IPS-18a (cell line): Measurements from ENCODE around the gene NINL.
A peak's percentile ranks its signal among the peaks of the same experiment; 100 is the strongest.
"Not testable (repeated sequence)": the region's sequence is repeated elsewhere in the genome, so short reads cannot be mapped to it uniquely, and the experiment has no call there.

ENCODE experiments used
- H3K27ac ChIP-seq: one replicate; pipeline ENCODE4 v1.5.1; 2013; ENCODE audit warnings: low read length
- H3K27me3 ChIP-seq: one replicate; pipeline ENCODE4 v1.6.1; 2013; ENCODE audit warnings: mild to moderate bottlenecking, low read length; ENCODE audit not compliant: control insufficient read depth, insufficient read depth
- H3K36me3 ChIP-seq: one replicate; pipeline ENCODE4 v1.6.1; 2013; ENCODE audit warnings: low read depth, low read length; ENCODE audit not compliant: control insufficient read depth
- H3K4me1 ChIP-seq: one replicate; pipeline ENCODE4 v1.6.1; 2013; ENCODE audit warnings: low read depth, low read length; ENCODE audit not compliant: control insufficient read depth
- H3K4me3 ChIP-seq: one replicate; pipeline ENCODE4 v1.5.1; 2013; ENCODE audit warnings: low read length
- H3K9ac ChIP-seq: one replicate; pipeline ENCODE4 v1.6.1; 2013; ENCODE audit warnings: mild to moderate bottlenecking, low read length, moderate library complexity
- H3K9me3 ChIP-seq: one replicate; pipeline ENCODE4 v1.6.1; 2013; ENCODE audit warnings: low read depth, low read length; ENCODE audit not compliant: control insufficient read depth

NINL gene

GRCh38 chr20:25584905-25585704 lies at the start of gene NINL:
TSS of gene NINL (minus strand) at chr20:25585531. CDS start at chr20:25526587, 58,944 bp downstream.
- peak within 1 kb of the TSS; percentile 81 for H3K27ac ChIP-seq
- H3K4me3 ChIP-seq, result peak within 1 kb of the TSS; percentile 82
- H3K9me3 ChIP-seq, result no peaks in the 10 kb centered on the region
- peaks cover 11% of the 10 kb centered on the region for H3K36me3 ChIP-seq
- H3K27me3 ChIP-seq, result no peaks in the 10 kb centered on the region
- H3K9ac ChIP-seq, result peak within 1 kb of the TSS; percentile 90
- peaks cover 8% of the 10 kb centered on the region for H3K4me1 ChIP-seq

DNA sequence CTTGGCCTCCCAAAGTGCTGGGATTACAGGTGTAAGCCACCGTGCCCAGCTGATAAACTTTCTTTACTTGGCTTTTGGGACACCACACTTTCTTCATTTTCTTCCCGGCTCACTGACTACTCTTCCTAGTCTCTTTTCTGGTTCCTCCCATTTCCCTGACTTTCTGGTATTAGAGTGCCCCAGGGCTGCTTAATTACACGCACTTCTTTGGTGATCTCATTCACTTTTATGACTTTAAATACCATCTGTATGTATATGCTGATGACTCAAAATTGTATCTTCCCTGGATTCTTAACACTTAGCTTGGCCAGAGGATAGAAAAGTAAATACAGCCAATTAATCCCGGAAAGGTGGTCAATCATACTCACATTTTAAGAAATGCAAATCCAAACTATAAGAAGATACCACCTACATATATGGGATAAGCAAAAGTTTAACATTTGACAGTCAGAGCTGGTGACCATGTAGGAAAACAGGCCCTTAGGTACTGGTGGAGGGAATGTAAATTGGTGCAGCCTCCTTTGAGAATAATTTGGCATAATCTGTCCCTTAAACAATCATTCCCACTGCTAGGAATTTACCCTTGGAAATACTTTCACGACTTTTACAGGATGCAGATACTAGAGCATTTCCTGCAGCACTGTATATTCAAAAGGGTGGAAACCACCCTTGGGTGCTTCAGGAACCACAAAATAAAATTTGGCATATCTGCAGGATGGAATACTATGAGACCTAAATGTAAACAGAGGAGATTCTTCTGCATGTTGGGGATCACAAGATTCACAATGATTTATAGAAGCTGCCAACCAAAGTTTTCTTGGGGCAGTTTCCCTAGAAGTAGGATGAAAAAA lies 47.8 kb upstream of the NINL start:
- H3K36me3 ChIP-seq, result no peaks in the 10 kb centered on the region
- H3K9me3 ChIP-seq, result peaks cover 17% of the 10 kb centered on the region
- H3K27ac ChIP-seq, result no peak overlapping the region
- no peak overlapping the region for H3K4me3 ChIP-seq
- H3K4me1 ChIP-seq, result no peaks in the 10 kb centered on the region
- no peak overlapping the region for H3K9ac ChIP-seq
- no peaks in the 10 kb centered on the region for H3K27me3 ChIP-seq

GRCh38 chr20:25630615-25631014 lies 45.3 kb upstream of the NINL start:
- H3K27ac ChIP-seq, H3K27me3 ChIP-seq, H3K9ac ChIP-seq, H3K9me3 ChIP-seq, H3K4me3 ChIP-seq, H3K4me1 ChIP-seq, H3K36me3 ChIP-seq: not testable (repeated sequence)

GRCh38 chr20:25629816-25630499 lies 44.6 kb upstream of the NINL start:
- Histone ChIP-seq H3K36me3 (no peaks in the 10 kb centered on the region), H3K4me3 (no peak overlapping the region), H3K4me1 (peaks cover 11% of the 10 kb centered on the region), H3K27ac (no peak overlapping the region), H3K9ac (no peak overlapping the region), H3K9me3 (no peaks in the 10 kb centered on the region), H3K27me3 (no peaks in the 10 kb centered on the region)

DNA sequence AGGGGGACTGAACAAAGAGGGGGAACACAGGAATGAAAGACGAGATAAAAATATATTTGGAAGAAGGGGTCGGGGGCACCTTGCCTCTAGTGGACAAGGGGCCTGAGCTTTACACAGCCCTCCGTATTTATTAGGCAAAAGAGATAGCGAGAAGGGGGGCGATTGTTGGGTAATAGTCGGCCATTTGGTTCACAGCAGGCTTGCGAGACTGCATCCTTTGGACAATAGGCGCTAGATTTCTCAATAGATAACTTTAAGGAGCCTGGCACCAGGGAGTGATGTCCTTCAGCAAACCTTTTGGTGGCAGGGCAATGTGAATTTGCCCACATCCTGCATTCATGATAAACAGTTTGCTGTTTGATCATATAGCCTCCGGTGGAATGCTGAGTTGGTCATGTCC lies 41.4 kb upstream of the NINL start:
- Histone ChIP-seq H3K9me3 (no peaks in the 10 kb centered on the region), H3K4me3 (no peak overlapping the region), H3K36me3 (no peaks in the 10 kb centered on the region), H3K9ac (no peak overlapping the region), H3K27ac (no peak overlapping the region), H3K4me1 (peaks cover 19% of the 10 kb centered on the region), H3K27me3 (peaks cover 18% of the 10 kb centered on the region)

DNA sequence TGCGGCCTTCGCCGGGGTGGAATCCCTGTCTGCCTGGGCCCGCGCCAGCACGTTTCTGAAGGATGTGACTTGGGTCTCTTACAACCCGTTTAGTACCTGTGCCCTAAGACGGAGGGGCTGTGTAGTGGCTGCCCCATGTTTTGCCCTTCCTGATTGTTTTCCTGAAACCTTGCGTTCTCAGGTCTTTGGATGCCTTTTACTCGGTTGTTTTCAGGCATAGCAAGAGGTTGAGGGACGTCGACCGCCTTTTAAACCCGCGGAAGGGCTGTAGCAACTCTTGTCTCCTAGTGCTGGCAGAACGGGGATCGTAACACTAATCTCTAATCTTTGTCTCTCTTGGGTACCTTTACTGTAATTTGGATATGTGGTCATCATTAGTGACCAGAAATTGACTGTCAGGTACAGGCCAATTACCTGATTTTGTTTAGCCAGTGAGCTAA lies 39.2 kb upstream of the NINL start:
- H3K27ac ChIP-seq, result no peak overlapping the region
- peak overlapping the region; percentile 86 for H3K9ac ChIP-seq
- no peaks in the 10 kb centered on the region for H3K36me3 ChIP-seq
- peak overlapping the region; percentile 63 for H3K4me3 ChIP-seq
- peaks cover 19% of the 10 kb centered on the region for H3K4me1 ChIP-seq
- H3K9me3 ChIP-seq, result no peaks in the 10 kb centered on the region
- H3K27me3 ChIP-seq, result peaks cover 18% of the 10 kb centered on the region

DNA sequence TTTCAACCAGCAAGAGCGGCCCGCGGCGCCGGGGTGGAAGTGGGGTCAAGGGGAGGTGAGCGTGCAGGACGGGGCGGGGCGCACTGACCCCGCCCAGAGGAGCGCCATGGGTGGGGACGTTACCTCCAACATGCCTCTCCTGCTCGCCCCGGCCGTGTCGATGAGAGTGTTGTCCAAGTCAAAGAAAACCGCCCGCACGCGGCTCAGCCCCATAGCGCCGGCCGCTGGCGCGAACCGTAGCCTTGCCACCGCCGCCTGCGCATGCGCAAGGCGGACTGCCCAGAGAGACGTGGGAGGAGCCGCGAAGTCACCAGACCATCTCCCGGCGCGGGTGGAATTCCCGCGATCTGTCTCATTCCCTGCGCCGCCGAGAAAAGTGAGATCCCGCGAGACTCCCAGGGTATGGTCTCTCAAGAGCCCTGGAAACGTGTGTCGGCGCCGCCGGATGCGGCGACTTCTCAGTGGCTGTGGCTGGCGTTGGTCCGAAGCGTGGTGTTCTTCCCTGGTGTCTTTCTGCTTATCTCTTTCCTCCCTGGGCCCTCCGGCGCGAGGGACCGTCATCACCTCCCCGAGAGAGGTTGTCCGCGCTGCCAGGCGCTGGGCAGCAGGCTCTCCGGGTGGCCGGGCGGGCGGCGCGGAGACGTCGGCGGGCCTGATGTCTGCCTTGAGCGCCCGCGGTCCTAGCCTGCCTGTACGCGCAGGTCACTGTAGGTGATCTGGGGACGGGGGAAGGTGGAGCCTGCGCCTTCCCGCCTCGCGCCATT lies 38.6 kb upstream of the NINL start, which contains the start of gene NANP:
Gene NANP (minus strand): TSS at position 279 of the 764 bp plus-strand sequence. CDS start 66 bp downstream, at position 213.
- H3K27ac ChIP-seq, result peak within 1 kb of the TSS; percentile 21
- peak within 1 kb of the TSS; percentile 63 for H3K4me3 ChIP-seq
- H3K27me3 ChIP-seq, result peaks cover 18% of the 10 kb centered on the region
- peak within 1 kb of the TSS; percentile 86 for H3K9ac ChIP-seq
- no peaks in the 10 kb centered on the region for H3K36me3 ChIP-seq
- H3K4me1 ChIP-seq, result peaks cover 19% of the 10 kb centered on the region
- H3K9me3 ChIP-seq, result no peaks in the 10 kb centered on the region

- Histone ChIP-seq H3K27ac (no peak overlapping the region), H3K9ac (peak overlapping the region; percentile 86), H3K4me3 (peak overlapping the region; percentile 63), H3K36me3 (no peaks in the 10 kb centered on the region), H3K27me3 (peaks cover 18% of the 10 kb centered on the region), H3K4me1 (peaks cover 19% of the 10 kb centered on the region), H3K9me3 (no peaks in the 10 kb centered on the region)
Observed at GRCh38 chr20:25623225-25623735, 37.9 kb upstream of the NINL start.

DNA sequence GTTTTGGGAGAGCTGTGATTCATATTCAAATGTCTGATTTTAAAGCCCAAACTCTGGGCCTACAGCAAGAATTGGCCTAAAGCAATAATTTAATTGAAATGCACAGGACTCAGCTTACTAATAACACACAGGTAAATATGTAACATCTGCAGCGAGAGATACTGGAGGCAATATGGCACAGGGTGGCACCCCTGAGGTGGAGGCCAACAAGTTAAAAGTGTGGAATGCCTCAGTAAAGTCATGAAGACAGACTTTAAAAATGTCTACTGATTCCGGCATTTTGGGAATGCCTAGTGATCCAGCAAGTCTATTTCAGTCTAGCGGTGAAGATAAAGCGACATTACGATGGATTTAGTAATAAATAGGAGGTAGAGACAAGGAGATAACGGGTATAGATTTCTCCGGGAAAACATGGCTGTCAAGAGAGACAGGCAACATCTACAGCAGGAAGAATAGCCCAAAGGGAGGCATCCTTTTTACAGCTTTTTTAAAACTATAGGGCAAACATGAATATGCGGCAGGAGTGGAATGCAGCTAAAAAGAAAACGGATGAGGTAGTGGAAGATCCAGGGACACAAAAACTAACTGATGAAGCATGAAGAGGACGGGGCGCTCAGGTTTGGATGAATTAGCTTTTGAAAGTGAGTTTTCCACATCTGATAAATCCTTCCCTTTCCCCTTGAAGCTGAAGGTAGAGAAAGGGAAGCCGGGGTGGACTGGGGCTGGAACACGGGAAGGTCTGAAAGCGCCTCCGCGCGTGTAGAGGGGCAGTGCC lies 37.3 kb upstream of the NINL start:
- Histone ChIP-seq H3K4me1 (peaks cover 19% of the 10 kb centered on the region), H3K27ac (no peak overlapping the region)

GRCh38 chr20:25622049-25622448 lies 36.7 kb upstream of the NINL start:
- H3K9ac ChIP-seq, result no peak overlapping the region
- no peaks in the 10 kb centered on the region for H3K9me3 ChIP-seq
- H3K27ac ChIP-seq, result no peak overlapping the region
- H3K36me3 ChIP-seq, result no peaks in the 10 kb centered on the region
- peaks cover 18% of the 10 kb centered on the region for H3K27me3 ChIP-seq
- H3K4me3 ChIP-seq, result peak overlapping the region; percentile 63
- peaks cover 19% of the 10 kb centered on the region for H3K4me1 ChIP-seq

More for the DNA sequence above, 37.3 kb upstream of the NINL start:
- Histone ChIP-seq H3K36me3 (no peaks in the 10 kb centered on the region), H3K4me3 (peak overlapping the region; percentile 63), H3K9ac (peak overlapping the region; percentile 86), H3K9me3 (no peaks in the 10 kb centered on the region), H3K27me3 (peaks cover 18% of the 10 kb centered on the region)
